Renal cortex interstitium (tissue), 11 donors: ENCODE data around the gene NAPB. TPM values are rescaled to one million over a fixed set of nuclear protein-coding genes. Genes with fewer than 3 reads are reported as not detected.

Experiments used
- DNase-seq, 11 donors: peaks; one replicate each; pipeline ENCODE4 v3.0.0-alpha.2; 2013; ENCODE audit warnings: low read depth in 9 of 11, low spot score in 4 of 11; ENCODE audit errors: extremely low read depth in 1 of 11
- polyA plus RNA-seq, 3 donors: library from polyadenylated mRNA; unstranded; fragments of 120-200 nt; gene quantifications; one replicate each; pipeline ENCODE4 v1.2.1, GENCODE V29; 2013; ENCODE audit not compliant: insufficient read length in 3 of 3

NAPB gene
- polyA plus RNA-seq, 3 donors = 15.3 to 25.0 (median 18.1) TPM

DNA sequence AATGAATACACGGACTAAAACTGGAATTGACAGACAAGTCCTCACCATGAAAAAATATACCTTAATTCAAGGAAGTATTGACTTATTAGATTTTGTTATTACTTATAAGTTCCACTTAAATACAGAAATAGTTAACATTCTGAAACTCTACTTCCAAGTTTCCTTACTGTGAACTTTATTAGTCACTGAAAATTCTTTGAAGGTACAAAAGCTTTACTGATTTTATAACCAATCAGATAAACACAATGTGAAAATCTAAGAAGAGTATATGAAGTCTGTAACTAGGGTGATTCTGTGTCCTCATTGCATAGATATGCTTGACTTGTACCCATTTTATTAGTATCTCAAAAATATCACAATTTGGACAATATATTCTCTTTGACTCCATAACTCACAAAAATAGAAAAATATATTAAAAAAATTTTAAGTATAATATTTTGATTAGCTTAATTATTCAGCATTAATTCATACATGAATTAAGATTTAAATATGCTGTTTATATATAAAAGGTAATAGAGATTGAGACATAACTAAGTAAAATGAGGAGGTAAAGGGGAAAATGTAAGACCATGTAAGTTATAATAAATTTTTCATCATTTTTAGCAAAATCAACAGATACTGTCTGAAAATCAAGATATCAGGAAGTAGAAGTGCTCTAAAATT, 6.6 kb downstream of the NAPB start:
- DNase-seq = no peak

GRCh38 chr20:23413862-23414422, 7.3 kb downstream of the NAPB start:
- no peak for DNase-seq

GRCh38 chr20:23412026-23412425, 9.3 kb downstream of the NAPB start:
- no peak for DNase-seq

DNA sequence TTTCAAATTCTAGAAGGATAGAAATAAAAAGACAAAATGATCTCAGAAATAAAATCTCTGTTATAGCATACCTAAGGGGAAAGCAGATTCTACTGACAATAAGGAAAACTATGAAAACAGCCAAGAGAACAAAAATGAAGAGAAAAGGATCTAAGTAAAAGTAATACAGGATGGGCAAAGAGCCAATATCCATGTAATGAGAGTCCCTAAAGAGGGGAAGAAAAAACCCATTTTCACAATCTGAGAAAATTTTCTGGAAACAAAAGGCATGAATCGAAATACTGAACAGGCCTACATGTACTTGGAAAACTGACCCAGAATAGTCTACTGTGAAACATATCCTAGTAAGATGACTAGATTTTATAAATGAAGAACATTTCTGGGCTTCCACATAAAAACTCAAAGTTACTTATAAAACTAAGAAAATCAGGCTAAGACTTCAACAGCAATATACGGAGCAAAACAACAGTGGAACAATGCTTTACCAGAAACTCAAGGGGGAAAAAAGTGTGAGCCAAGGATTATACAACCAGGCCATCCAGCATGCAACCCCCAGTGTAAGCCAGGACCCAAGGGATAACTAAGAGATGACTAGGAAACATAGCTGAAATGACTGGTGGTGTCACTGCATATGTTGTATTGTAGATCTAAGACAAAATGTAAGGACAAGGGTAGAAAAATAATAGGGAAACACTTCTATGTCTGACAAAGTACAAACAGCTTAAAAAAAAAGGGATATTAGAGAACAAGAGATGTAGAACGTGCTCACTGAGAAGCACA, 10.2 kb downstream of the NAPB start:
- DNase-seq = no peak

- DNase-seq = no peak
Measured at GRCh38 chr20:23409800-23410199, 11.5 kb downstream of the NAPB start.

DNA sequence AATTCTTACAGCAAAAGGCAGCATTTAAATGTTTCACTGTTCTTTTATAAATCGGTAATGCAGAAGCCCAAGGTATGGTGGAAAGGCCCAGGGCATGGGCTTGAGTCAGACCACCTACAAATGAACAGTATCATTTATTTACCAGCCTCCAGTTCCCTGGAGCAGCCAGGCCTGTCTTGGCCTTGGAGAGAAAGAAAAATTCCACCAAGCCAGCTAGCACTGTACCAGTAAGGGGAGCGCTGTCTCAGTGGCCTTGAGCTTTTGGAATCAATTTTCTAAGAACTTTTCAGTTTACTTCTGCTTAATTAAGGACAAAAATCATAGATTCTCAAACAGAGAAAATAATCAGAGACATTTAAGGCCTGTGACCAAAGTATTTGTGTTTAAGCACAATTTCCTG, 12.3 kb downstream of the NAPB start:
- no peak for DNase-seq

GRCh38 chr20:23407781-23408464, 13.4 kb downstream of the NAPB start:
- DNase-seq = no peak

DNA sequence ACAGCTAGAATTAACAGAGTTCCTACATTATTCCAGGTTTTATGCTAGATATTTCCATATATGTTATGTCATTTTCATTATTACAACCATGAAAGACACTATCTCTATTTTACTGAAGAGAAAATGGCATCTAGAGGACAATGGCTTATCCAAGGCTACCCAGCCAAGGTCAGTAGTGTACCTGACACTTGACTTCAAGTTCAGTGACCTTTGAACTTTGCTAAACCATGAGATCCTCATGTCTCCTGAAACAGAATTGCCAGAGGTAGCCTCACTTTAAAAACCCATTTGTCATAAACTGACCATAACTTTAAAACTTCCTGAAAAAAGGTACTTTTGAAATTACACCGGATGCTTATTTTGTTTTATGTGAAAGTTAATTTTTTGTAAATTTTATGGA, 14.4 kb downstream of the NAPB start:
- DNase-seq = no peak

DNA sequence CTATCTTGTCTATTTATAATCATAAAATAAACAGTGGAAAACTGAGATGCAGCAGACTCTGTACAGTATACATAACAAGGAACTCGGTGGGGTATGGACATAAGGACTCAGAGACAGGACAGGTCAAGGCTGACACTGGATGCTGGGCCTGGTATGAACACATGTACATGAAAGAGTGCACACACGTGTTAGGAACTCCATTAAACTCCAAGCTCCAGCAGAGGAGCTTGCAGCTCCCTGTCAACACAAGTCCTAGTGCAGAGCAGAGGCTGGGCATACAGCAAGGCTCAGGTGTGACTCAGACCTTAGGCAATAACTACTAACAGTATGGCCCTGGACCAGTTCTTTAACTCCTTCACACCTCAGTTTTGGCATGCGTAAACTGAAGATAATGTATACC, 17.1 kb downstream of the NAPB start:
- no peak for DNase-seq

GRCh38 chr20:23403751-23404150, 17.5 kb downstream of the NAPB start:
- DNase-seq = no peak

DNA sequence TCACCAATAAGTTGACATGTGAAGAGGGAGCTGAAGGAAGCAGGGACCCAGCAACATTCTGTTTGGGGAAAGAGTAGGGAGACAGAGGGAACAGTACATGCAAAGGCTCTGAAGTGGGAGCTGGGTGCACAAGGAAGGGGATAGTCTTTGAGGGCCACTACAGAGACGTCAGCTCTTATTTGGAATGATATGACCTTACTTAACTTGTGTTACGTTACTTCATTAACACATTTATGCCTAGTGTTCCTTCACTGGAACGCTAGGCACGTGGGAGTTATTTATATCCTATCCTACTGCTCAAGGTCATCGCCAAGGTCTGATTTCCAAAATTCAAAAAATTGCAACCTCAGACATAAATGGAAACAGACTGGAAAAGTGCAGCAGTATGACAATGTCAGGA, 20.2 kb downstream of the NAPB start:
- no peak for DNase-seq

- DNase-seq = no peak
Measured at GRCh38 chr20:23399568-23400241, 21.6 kb downstream of the NAPB start.

- no peak for DNase-seq
Measured at GRCh38 chr20:23397961-23398360, 23.3 kb downstream of the NAPB start.

DNA sequence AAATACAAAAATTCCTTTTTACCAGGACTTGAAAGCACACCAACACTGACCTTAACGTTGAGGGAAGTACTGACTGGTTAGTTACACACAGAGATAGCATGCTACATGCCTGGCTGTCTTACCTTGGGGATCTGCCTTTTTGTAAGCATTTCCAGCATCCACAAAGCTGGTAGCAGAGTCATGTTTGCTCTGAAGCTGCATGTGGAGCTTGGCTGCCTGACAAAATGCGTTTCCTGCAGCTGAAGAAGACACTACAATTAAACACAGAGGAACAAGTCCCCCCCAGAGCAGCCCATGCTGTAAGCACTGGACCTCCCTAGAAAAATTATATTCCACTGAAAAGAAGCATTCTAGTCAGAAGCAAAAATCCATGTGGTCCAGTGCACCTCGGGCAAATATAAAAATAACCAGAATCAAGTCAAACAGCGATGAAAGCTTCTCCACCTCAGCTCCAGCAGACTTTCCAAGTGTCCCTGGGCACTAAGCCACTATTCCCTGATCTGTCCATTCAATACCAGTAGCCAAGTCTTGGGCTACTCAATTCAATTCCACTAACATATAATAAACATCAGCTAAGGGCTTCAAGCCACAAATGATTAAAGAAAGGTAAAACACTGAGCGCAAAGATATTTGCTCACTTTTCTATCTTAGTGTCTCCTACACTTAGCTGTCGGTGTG, 24.2 kb downstream of the NAPB start:
- DNase-seq = no peak

GRCh38 chr20:23393996-23394775, 27.1 kb downstream of the NAPB start:
- no peak for DNase-seq

GRCh38 chr20:23391707-23392310, 29.5 kb downstream of the NAPB start:
- no peak for DNase-seq

GRCh38 chr20:23390091-23390774, 31.1 kb downstream of the NAPB start:
- DNase-seq = no peak
